GM21447 (cell line): ENCODE data around the gene ZFP36L1.

Experiments
- ATAC-seq: cut with Tn5 transposase; IDR thresholded peaks from one replicate; pipeline ENCODE4 v1.9.1; 2021; ENCODE audit not compliant: unreplicated experiment

ZFP36L1 gene

DNA sequence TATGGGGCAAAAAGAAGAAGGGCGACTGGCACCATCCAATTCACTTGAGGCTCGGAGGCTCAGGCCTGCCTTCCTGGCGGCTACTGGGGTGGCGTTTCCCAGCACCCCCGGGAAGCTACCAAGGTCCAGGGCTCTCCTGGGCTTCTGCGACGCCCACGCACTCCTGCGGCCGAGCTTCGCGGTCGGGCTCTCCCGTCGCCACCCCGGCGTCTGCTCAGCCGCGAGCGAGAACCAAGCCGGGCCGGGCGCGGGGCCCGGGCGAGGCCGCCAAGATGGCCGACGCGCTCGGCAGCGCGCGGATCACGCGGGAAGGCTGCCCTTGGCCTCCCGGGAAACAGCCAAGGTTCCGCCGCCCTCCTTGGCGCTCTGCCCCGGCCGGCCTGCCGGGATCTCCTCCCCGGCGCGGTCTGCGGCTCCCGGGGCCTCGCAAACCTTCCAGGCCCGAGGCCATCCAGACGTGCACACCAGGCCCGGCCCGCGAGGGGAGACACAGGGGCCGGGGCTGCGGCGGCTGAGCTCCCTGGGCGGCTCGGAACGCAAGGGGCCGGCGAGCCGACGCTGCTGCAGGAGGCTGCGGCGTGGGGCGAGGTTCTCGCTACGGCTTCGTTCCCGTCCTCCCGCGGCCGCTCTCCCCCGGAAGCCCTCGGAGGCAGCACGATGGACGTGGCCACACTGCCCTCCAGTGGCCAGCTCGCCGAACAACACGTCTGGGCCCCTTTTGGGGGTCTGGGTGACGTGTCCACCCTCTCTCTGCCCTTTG lies 23.5 kb upstream of the ZFP36L1 start:
- no peak for ATAC-seq

DNA sequence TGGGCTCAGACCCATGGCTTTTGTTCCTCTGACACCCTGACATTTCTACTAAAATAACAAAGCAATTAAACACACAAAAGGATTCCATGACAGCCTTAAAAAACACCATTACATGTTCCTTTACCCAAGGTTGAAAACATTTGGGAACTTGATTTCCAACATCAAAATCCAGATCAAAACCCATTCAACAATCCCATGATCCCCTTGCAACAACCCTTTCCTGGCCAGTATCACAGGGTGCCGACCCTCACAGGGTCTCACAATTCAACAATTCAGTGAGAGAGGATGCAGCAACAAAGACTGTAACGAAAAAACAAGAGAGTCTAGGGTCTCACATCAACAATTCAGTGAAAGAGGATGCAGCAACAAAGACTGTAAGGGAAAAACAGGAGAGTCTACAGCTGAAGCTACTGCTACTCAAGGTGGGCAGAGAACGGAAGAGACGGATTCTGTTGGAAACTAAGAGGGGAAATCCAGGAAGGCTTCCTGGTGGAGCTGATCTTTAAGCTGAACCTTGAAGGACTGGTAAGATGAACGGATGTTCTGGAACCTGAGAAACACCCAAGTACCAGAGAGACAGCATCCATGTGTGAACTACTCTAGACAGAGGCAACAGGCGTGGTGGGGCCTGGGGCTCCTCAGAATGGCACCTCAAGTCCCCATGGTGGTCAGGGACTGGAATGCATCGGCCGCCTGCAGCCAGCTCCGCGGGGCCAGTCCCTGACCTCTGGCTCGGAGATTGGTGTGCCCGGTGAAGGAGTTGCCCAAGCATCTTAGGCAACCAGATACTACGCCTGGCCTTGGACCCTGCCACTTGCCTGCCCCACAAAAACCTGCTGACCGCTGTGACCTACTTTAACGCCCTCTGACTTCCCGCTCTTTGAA lies 22.7 kb upstream of the ZFP36L1 start:
- no peak for ATAC-seq

DNA sequence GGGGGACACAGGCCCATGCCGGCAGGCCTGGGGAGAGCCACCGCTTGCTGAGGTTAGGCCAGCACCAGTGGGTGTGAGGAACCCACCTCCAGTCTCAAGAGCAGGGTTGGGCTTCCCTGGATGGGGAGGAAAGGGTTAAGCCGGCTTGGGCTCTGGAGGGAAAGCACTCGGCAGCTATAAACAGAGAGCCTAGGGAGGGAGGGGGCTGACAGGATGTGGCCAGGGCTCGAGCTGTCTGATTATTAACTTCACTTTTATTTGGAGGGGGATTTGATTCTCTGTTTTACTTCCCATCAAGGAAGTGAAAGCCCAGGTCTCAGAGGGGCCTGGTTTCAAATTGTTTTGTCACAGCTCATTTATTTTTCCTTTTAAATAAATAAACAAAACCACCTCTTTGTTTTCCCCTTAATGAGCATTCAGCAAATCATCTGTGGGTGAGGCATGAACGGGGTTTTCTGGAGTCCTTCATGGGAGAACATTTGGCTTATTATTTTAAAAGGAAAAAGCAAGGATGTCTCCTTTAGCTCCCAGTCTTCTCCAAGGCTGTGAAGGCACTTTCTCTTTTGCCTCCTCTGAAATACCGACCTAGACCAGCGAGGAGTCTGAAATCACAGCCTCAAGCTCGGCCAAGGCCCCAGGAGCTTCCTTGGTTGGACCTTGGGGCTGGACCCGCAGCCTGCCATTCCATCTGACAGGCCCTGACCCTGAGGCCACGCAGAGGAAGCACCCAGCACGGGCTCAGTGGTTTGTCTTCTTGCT lies 21.9 kb upstream of the ZFP36L1 start:
- peak; percentile 53 for ATAC-seq

DNA sequence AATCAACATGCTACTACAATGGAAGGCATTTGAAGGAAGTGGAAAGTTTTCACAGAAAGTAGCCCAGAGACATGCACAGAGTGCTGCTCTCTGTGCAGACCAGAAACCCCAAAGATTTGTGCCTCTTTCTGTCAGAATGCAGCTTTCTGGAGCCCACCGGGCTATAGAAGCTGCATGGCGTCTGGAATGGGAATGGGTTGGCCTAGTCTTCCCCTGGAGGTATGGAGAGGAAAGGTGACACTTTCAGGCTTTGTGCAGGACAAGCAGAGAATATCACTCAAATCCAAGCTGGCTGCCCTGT lies 21.3 kb upstream of the ZFP36L1 start:
- ATAC-seq, result no peak

DNA sequence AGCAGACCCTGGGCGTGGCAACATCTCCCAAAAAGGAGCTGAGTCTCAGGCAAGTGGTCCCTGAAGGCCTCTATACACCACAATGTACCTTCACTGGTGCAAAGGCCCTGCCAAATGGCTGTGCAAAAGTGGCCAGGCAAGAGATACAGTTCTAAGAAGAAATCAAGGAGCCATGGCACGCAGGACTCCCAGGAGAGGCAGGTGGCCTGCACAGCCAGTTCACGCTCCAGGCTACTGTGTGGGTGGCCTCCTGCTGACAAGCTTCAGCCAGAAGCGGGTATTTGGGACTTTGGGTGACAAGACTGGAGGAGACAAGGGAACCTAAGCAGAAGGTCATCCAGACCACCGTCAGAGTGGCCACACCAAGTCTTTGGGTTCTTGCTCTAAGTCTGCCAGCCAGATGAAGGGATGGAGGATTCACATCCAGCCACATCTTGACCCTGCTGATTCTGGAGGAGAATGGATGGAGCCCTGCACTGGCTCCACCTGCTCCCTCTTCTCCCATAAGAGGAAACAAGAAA lies 20.5 kb upstream of the ZFP36L1 start:
- no peak for ATAC-seq

DNA sequence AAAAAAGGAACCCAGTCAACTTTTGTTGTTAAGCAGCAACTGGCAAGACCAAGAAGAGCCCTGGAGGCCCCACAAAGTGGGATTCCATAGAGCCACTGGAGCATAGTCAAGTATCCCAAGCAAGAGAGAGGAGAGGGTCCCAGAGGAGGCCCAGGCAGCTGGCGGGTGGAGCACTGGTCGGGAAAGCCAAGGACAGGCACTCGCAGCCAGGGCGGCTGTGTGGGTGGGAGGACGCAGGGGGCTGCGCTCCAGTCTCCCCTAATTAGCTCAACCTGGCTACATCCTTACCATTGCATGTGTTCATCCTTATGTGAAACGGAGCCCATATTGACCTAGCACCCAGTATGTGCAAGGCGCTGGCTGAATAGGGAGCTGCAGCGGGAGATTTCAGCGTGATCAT lies 18.3 kb upstream of the ZFP36L1 start:
- no peak for ATAC-seq

DNA sequence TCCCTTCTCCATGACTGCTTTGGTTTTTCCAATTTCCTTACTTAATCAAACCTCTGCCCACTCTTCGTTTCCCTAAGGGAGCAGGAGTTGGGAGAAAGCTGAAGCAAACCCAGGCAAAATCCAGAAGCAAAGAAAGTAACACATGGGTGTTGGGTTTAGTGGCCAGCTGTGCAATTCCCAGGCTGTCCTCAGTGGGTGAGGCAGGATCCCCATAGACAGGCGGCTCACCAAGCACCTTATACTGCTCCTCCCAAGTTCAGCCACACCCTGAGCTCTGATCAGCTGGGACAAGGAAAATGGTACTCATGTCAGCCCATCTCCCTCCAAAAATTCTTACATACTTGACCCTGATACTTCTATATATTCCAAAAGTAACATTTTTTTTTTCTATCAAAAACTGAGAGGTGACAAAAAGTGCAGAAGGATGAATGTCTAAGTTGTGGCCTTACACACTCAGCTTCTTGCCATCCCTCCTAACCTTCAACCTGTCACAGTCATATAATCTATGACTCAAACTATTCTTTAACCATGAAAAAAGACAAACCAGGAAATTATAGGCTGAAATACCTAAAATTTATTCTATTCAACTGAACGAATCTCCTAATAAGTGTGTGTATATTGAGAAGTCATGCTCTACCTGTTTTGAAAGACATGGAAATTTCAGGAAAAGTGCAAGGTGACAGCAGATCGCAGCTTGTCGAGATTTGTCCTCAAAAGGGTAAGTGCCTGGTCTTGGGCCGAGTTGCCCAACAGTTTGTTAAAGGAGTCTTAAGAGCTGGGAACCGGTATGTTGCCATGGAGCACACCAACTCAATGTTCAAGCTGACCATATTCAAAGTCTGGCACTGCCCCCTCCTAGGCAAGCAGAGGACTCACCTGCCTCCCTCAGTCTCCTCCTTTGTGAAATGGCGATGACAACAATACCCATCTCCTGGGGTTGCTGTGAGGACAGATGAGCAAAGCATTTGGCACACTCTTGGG lies 17.6 kb upstream of the ZFP36L1 start:
- no peak for ATAC-seq

DNA sequence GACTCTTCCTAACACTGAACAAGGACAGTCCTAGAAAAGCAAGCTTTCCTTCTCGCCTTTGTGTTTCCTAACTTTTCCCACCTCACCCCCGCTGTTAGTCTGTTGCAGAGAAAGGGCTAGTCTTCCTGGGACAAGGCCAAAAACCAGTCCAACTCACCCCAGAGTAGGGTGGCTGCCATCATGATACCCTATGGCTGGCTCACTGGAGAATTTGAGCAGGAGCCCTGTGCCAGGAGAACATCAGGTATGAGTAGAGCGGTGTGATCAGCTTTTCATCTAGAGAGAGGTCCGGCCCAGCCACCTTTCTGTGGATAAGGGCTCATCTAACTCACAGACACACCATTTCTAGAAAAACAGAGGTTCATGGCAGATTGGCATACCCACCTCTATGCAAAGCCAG lies 16.7 kb upstream of the ZFP36L1 start:
- no peak for ATAC-seq

DNA sequence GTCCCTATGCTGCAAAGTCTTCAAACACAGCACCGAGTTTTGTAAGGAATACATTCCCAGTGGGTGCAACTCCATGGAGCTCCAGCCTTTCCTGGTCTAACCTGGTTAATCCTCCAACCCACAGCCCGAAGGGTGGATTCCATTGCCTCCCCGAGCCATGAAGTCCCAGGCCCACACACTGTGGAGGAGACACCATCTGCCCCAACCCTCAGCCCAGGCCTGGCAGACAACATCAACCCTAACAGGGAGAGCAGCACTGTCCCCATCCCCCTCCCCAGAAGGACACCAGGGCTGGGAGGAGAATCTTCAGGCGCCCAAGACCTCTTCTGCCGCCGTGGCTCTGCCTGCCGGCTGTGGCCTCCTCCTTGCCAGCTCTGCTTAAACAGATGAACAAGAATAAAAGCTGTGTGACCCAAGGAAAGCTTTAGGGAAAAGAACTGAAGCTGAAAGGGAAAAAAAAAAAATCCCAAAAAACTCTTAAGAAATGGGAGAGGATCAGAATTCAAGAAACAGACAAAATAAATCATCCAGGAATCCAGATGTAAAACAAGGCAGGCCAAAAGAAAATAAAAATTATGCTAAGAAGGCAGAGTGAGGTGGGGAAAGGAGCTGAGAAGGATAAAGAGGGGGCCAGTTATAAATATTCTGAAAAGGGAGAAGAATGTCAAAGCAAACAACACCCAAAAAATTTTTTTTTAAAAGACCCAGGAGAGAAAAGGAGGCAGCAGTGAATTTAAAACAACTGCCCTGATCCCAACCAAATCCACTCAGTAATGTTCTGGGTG lies 16.0 kb upstream of the ZFP36L1 start:
- no peak for ATAC-seq

DNA sequence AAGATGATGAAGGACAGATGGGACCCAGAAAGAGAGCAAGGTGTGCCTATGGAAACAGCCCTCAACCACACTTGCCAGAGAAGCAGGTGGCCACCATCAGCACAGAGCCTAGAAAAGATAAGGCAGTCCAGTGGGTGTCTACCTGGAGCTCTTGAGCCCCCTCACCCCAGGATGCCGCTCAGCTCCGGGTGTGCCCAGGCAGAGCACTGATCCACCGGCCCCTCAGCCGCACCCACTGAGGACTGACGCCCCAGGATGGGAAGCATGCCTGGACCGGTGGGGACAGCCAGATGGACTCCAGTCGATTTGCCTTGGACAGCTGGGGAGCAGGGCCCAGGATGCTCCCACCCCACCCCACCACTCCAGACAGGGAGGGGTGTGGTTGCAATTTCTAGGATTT lies 15.1 kb upstream of the ZFP36L1 start:
- no peak for ATAC-seq

DNA sequence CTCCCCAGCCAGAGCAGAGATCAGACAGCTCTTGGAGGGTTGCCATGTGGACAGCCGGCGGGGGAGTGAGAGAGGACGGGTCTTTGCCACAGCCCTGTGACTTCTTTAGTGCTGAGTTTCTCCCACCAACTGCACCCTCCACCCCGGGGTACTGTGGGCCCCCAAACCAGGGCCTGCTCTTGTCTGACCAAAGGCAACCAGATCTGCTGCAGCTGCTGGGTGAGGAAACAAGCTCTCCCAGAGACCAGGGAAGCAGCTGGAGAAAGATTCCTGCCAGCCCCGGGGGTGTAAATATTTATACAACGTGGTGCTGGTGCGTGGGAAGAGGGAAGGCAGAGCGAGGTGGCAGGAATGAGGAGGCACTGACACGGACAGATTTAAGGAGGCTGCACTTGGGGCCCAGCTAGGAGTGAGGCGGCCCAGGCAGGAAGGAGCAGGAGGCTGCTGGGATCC lies 14.3 kb upstream of the ZFP36L1 start:
- ATAC-seq, result no peak

DNA sequence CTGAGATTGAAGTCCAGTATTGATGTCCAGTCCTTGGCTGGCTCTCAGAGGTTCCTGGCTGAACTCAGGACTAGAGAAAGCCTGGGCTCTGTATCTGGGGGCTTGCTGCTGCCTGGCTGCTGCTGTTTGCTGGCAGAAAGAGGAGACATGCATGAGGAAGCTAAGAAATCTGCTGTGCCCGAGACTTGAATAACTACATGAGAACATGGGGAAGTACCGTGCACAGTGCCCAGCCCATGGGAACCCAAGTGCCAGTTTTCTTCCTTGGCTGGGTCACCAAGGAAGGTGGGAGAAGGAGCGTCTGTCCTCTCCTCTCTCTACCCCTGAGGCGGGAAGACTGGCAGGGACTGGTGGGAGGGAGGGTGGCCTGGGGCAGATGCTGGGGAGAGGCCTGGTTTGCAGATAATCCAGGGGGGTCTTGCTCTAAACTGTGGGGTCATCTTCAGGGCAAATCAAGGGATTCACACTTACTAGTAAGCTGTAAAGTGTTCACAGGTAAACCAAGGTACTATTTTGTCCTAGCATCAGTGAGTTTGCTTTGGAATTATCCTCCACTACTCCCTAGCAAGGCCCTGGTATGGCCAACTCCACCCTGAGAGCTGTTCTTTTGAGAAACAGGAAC lies 13.8 kb upstream of the ZFP36L1 start:
- ATAC-seq, result no peak

DNA sequence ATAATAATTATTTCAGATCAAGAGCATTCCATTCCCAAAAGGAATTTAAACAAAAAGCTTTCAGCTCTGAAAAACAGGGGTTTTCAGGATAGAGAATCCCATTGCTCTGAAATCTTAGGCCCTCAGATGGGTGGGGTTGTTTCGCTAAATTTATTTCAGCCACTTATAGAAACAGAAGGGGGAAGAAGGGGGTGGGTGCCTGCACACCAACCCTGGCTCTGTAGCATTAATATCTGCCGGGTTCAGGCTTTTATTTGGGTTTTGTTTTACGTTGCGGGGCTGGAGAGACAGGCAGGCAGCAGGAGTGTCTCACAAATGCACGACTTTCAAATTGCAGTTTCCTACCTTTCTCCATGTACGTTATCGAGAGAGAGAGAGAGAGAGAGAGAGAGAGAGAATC lies 12.5 kb upstream of the ZFP36L1 start:
- no peak for ATAC-seq

DNA sequence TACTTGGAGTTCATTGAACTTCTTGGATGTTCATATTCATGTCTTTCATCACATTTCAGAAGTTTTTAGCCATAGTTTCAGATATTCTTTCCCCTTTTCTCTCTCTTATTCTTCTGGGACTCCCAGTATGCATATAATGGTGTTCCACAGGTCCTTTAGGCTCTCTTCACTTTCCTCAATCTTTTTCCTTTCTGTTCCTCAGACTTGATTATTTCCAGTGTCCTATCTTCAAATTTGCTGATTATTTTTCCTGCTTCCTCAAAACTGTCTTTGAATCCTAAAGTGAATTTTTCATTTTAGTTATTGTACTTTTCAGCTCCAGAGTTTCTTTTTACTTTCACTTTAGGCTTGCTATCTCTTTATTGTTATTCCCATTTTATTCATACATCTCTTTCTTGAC lies 8.8 kb upstream of the ZFP36L1 start:
- ATAC-seq, result no peak

DNA sequence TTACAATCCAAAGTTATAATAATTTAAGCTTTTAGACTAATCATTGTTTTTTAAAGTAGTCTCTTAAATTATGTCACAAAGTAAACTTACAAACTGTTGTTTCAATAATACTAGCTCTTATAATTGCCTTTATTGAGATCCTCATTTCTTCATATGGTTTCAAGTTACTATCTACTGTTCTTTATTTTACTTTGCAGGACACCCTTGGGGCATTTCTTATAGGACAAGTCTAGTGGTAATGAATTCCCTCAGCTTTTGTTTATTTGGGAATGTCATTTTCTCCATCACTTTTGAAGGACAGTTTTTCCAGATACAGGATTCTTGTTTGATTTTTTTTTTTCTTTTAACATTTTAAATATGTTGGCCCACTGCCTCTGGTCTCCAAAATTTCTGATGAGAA lies 8.1 kb upstream of the ZFP36L1 start:
- no peak for ATAC-seq

DNA sequence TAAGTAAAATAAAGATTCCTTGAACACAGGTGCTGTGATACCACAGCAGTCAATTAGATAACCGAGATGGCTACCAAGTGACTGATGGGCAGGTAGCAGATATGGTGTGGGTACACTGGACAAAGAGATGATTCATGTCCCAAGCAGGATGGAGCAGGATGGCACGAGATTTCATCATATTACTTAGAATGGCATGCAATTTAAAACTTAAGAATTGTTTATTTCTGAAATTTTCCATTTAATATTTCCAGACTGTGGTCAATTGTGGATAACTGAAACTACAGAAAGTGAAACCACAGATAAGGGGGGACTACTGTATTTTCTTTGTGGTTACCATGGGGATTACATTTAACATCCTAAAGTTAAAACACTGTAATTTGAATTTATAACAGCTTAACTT lies 7.5 kb upstream of the ZFP36L1 start:
- no peak for ATAC-seq

DNA sequence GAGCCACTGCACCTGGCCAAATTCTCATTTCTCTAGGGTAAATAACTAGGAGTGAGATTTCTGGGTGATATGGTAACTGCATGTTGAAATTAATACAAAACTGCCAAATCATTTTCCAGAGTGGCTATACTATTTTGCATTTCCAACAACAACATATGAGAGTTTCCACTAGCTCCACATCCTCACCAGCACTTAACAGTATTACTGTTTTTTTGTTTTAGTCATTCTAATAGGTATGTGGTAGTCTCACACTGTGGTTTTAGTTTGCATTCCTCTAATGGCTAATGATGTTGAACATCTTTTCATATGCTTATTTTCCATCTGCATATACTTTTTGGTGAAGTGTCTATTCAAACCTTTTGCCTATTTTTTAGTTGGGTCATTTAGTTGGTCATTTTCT lies 5.8 kb upstream of the ZFP36L1 start:
- no peak for ATAC-seq

DNA sequence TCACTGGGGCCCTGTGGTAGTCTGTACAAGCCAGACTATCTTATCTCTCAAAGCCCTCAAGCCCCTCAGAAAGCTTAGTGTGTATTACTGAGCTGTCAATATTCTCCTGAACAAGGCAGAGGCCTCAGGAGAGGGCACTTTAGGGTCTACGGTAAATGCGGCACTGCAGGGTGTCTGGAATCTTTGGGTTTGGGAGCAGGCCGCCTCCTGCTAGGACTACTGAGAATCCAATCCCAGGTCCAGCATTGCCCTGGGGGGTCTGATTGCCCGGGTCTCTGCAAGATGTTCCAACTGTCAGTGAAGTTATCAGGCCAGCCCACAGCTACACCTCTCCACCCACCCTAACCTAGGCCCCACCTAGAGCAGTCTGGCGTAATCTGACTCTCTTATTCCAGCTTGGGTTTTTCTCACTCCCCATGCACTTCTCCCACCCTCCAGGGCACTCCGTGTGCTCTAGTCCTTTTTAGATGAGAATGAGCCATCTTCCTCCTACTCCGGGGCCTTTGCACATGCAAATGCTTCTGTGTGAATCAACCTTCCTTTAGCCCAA lies 4.3 kb upstream of the ZFP36L1 start:
- no peak for ATAC-seq
